Mammary epithelial cell (primary cell): ENCODE data around the gene IP6K3.

Experiments used
- CTCF ChIP-seq, 2 donors: IDR thresholded peaks in 1 of 2; conservative IDR thresholded peaks in 1 of 2; 2 replicates each; pipeline ENCODE4 v1.5.1; 2011 to 2012; ENCODE audit warnings: inconsistent platforms in 2 of 2, low read length in 2 of 2, mild to moderate bottlenecking in 2 of 2, control low read depth in 1 of 2, low read depth in 1 of 2; ENCODE audit not compliant: insufficient read depth in 1 of 2; ENCODE audit errors: extremely low read depth in 1 of 2
- EZH2 ChIP-seq: IDR thresholded peaks from 2 replicates; pipeline ENCODE4 v1.6.1; 2012; ENCODE audit warnings: low read length, inconsistent platforms, borderline replicate concordance

- TF ChIP-seq CTCF (conservative IDR thresholded peaks at IDR 0.05 in 1 of 2, IDR thresholded peaks at IDR 0.05 in 1 of 2; ENCODE audit: extremely low read depth in 1 of 2, insufficient read depth in 1 of 2, low read depth in 1 of 2, low read length in 2 of 2) = no peak
- TF ChIP-seq EZH2 = no peak
Observed at GRCh38 chr6:33689879-33690278, 56.8 kb downstream of the IP6K3 start.
